Amygdala (tissue), 56 donors: ENCODE data around the gene ETV7.
A peak's percentile ranks its signal among the peaks of the same experiment; 100 is the strongest.
"Not testable (repeated sequence)": the region's sequence is repeated elsewhere in the genome, so short reads cannot be mapped to it uniquely, and the experiment has no call there.

Experiments
- DNase-seq, 56 donors: peaks; one replicate each; lab custom pipeline; 2025; lab: John Stamatoyannopoulos, UW

The ETV7 gene

GRCh38 chr6:36346486-36347273 is 40.8 kb downstream of the ETV7 start:
- no peak for DNase-seq

- no peak for DNase-seq
Observed at GRCh38 chr6:36345681-36346466, 41.6 kb downstream of the ETV7 start.

GRCh38 chr6:36343109-36343680 is 44.3 kb downstream of the ETV7 start:
- no peak for DNase-seq

GRCh38 chr6:36340618-36341454 is 46.6 kb downstream of the ETV7 start:
- DNase-seq = peak in 39 of 56 donors; percentile 14 to 83 (median 45)

GRCh38 chr6:36340306-36340617 is 47.2 kb downstream of the ETV7 start:
- no peak for DNase-seq

GRCh38 chr6:36339146-36339545 is 48.3 kb downstream of the ETV7 start:
- DNase-seq = no peak

GRCh38 chr6:36338223-36338622 is 49.2 kb downstream of the ETV7 start:
- DNase-seq = not testable (repeated sequence)

- DNase-seq = no peak
Observed at GRCh38 chr6:36337814-36338213, 49.7 kb downstream of the ETV7 start.

GRCh38 chr6:36336779-36337241 is 50.7 kb downstream of the ETV7 start, which contains the start of gene BNIP5:
Gene BNIP5 (minus strand): TSS chr6:36336888. CDS start chr6:36330690, 6,198 bp downstream.
- no peak for DNase-seq

- DNase-seq = no peak
Observed at GRCh38 chr6:36336208-36336710, 51.2 kb downstream of the ETV7 start.

GRCh38 chr6:36335465-36336207 is 51.8 kb downstream of the ETV7 start:
- no peak for DNase-seq

- DNase-seq = peak in 1 of 56 donors; percentile 16
Observed at GRCh38 chr6:36334832-36335459, 52.5 kb downstream of the ETV7 start.

GRCh38 chr6:36333931-36334725 is 53.3 kb downstream of the ETV7 start:
- DNase-seq = peak in 17 of 56 donors; percentile 9 to 65 (median 30)

- DNase-seq = no peak
Observed at GRCh38 chr6:36333171-36333895, 54.1 kb downstream of the ETV7 start.

GRCh38 chr6:36331381-36331780 is 56.1 kb downstream of the ETV7 start:
- no peak for DNase-seq

- no peak for DNase-seq
Observed at GRCh38 chr6:36330366-36330765, 57.1 kb downstream of the ETV7 start.

- no peak for DNase-seq
Observed at GRCh38 chr6:36329798-36330291, 57.6 kb downstream of the ETV7 start.
